GM19099 (cell line): Measurements from ENCODE around the gene NRARP.

Experiments
- POLR2A ChIP-seq: IDR thresholded peaks from 3 replicates; pipeline ENCODE4 v1.6.1; 2011; ENCODE audit warnings: low read depth; ENCODE audit not compliant: insufficient read length; ENCODE audit errors: extremely low read depth

Gene NRARP

GRCh38 chr9:137302118-137302448, at the start of gene NRARP:
TSS of gene NRARP (minus strand) at chr9:137302271. CDS start at chr9:137301928, 343 bp downstream.
- peak; percentile 85 for TF ChIP-seq POLR2A

GRCh38 chr9:137350696-137351584, 48.9 kb upstream of the NRARP start:
- no peak for TF ChIP-seq POLR2A

GRCh38 chr9:137349471-137350033, 47.5 kb upstream of the NRARP start:
- no peak for TF ChIP-seq POLR2A

GRCh38 chr9:137348769-137349470, 46.8 kb upstream of the NRARP start:
- TF ChIP-seq POLR2A, result no peak

- TF ChIP-seq POLR2A, result no peak
These were observed 45.9 kb upstream of the NRARP start for GRCh38 chr9:137347928-137348327.

GRCh38 chr9:137342482-137342881, 40.4 kb upstream of the NRARP start:
- TF ChIP-seq POLR2A, result no peak

GRCh38 chr9:137341227-137341626, 39.2 kb upstream of the NRARP start:
- TF ChIP-seq POLR2A, result no peak

GRCh38 chr9:137339045-137339907, 37.2 kb upstream of the NRARP start:
- TF ChIP-seq POLR2A, result no peak

GRCh38 chr9:137336735-137337134, 34.7 kb upstream of the NRARP start:
- no peak for TF ChIP-seq POLR2A

GRCh38 chr9:137333016-137333671, 31.1 kb upstream of the NRARP start:
- no peak for TF ChIP-seq POLR2A

- TF ChIP-seq POLR2A, result no peak
These were observed 29.9 kb upstream of the NRARP start for GRCh38 chr9:137331929-137332328.

GRCh38 chr9:137330689-137331088, 28.6 kb upstream of the NRARP start:
- TF ChIP-seq POLR2A, result no peak

- TF ChIP-seq POLR2A, result no peak
These were observed 24.5 kb upstream of the NRARP start for GRCh38 chr9:137326445-137327065.

GRCh38 chr9:137325799-137326198, 23.7 kb upstream of the NRARP start:
- no peak for TF ChIP-seq POLR2A
